Heart left ventricle (tissue), 16 donors: ENCODE measurements around the gene MSRB3. TPM values are rescaled to one million over a fixed set of nuclear protein-coding genes. Genes with fewer than 3 reads are reported as not detected.

Source experiments
- ATAC-seq, 4 donors: fragments of 200-7000 bp; cut with Tn5 transposase; one replicate each; pipeline ENCODE4 v1.9.1; 2020 to 2022; ENCODE audit warnings: moderate library complexity in 4 of 4, mild to moderate bottlenecking in 3 of 4, moderate number of reproducible peaks in 1 of 4
- DNase-seq, 5 donors: peaks; one replicate each; pipeline ENCODE4 v3.0.0-alpha.2; 2020
- H3K27ac ChIP-seq, 12 donors: fragments of 200-600 bp; sonication (generic) in 4 of 12; one replicate each; pipeline versions ENCODE4 v1.5.0 to v1.8.0; 2016 to 2022; ENCODE audit warnings: mild to moderate bottlenecking in 2 of 12
- H3K27me3 ChIP-seq, 9 donors: fragments of 200-600 bp; sonication (generic) in 2 of 9; one replicate each; pipeline versions ENCODE4 v1.5.1 to v1.8.0; 2016 to 2022; ENCODE audit warnings: mild to moderate bottlenecking in 3 of 9
- H3K36me3 ChIP-seq, 9 donors: fragments of 200-600 bp; sonication (generic) in 2 of 9; one replicate each; pipeline versions ENCODE4 v1.5.0 to v1.8.0; 2018 to 2022; ENCODE audit warnings: mild to moderate bottlenecking in 2 of 9
- H3K4me1 ChIP-seq, 12 donors: fragments of 200-600 bp; sonication (generic) in 4 of 12; one replicate each; pipeline versions ENCODE4 v1.5.0 to v1.8.0; 2016 to 2022; ENCODE audit warnings: mild to moderate bottlenecking in 3 of 12
- H3K4me3 ChIP-seq, 12 donors: fragments of 200-600 bp; sonication (generic) in 4 of 12; one replicate each; pipeline versions ENCODE4 v1.5.0 to v1.8.0; 2017 to 2022; ENCODE audit warnings: mild to moderate bottlenecking in 9 of 12, moderate library complexity in 4 of 12
- H3K9me3 ChIP-seq, 12 donors: fragments of 200-600 bp; sonication (generic) in 4 of 12; one replicate each; pipeline versions ENCODE4 v1.5.0 to v1.8.0; 2016 to 2022; ENCODE audit warnings: mild to moderate bottlenecking in 1 of 12
- POLR2A ChIP-seq, 2 donors: fragments of 450-650 bp; IDR thresholded peaks; one replicate each; pipeline ENCODE4 v1.6.1; 2017; ENCODE audit warnings: antibody characterized with exemption in 2 of 2, mild to moderate bottlenecking in 2 of 2, moderate library complexity in 2 of 2
- WGBS, 4 donors: extraction: QIAGEN DNeasy Blood & Tissue Kit in 2 of 4; methylation state at CpG; one replicate each; pipeline versions ENCODE4 v1.1.5 to v1.1.7; 2013 to 2018; 5-methylcytosine and 5-hydroxymethylcytosine counted together
- intact Hi-C, 10 donors: fragments of 100-400 bp; cut with DNase I; formaldehyde crosslinking; loops; one replicate each; pipeline versions ENCODE4 v1.11.1 to v1.14.2; 2022
- polyA plus RNA-seq, 2 donors: library from polyadenylated mRNA; stranded (reverse); fragments of 200-250 nt; gene quantifications; one replicate each; pipeline ENCODE4 v1.2.3, GENCODE V29; 2013
- total RNA-seq, 9 donors: library from RNA; depleted of rRNA in 2 of 9; stranded (reverse); fragments of >200 nt in 2 of 9; fragmentation: NEBNext Ultra II Directional in 3 of 9; extraction: Animal tissue kit (Norgen Biotek cat#: 25700) in 3 of 9; gene quantifications; one replicate each; pipeline versions ENCODE4 v1.1.0 to v1.2.4, GENCODE V29; 2016 to 2023
- TF ChIP-seq, protein P1 (sequence below), 12 donors: fragments of 200-600 bp; sonication (generic) in 4 of 12; IDR thresholded peaks; one replicate each; pipeline versions ENCODE4 v1.5.0 to v1.8.0; 2018 to 2022; ENCODE audit warnings: antibody characterized with exemption in 12 of 12, mild to moderate bottlenecking in 5 of 12
- donor health status: ischemic (EF 13 %, LVEDD 7.1; RV severe dilation, severe dysfunction).
- donor health status: healthy with polysubstance abuse.
- donor health status: DM: no; HTN: yes; CAD: no.
- donor health status: DM: no; HTN: no; CAD: no.
- donor health status: ischemic (EF 25% LVEDD 6.9; RV normal size, moderate dysfunction).
- donor health status: ischemic (EF 25% LVEDD 5.7; RV mildly dilated, moderate dysfunction).
- donor health status: healthy.
- donor health status: DM: yes; HTN: yes; CAD: no.
- donor health status: ischemic (EF 35%, LVEDD 5.7; RV mildly dilated, moderate dysfunction).
- donor health status: nonischemic (EF 11% LVEDD 7.7; RV severe dilation, severe dysfunction).
- donor health status: DM: yes; HTN: yes; CAD: no.
- donor health status: PGD.
- donor health status: ischemic (EF 29% LVEDD 5.4; RV normal size, mild dysfunction).
- donor health status: nonischemic (EF 23%, LVEDD 6.1; RV moderate dilation, normal function).

Gene MSRB3
- total and polyA plus RNA-seq, 11 donors: 54.1 to 165 (median 117) TPM

DNA sequence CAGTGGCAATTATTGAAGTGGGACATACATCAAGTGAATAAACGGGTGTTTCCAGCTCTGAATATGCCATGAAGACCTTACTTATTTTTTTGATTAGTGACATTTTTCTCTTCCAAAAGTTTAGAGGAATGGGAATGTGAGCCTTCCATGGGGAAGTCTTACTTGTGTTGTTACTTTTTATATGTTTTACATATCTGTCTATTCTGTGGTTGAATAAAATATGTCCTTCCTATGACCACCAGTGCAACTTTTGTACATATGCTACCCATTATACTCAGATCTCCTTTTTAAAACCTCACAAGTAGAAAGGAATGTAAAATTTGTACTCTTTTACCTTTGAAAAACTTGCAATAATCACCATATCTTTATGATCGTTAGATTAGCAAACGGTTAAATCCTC, 132.7 kb downstream of the MSRB3 start:
- no peaks in the 10 kb centered on the region for H3K27me3 ChIP-seq
- 93 to 98% (median 95%) methylated on average over 3 of the region's 3 CpGs for WGBS, 4 donors
- peaks cover 0 to 12% (median 0%) of the 10 kb centered on the region in 9 donors for H3K36me3 ChIP-seq
- no peak overlapping the region for H3K27ac ChIP-seq
- TF ChIP-seq, protein P1, sequence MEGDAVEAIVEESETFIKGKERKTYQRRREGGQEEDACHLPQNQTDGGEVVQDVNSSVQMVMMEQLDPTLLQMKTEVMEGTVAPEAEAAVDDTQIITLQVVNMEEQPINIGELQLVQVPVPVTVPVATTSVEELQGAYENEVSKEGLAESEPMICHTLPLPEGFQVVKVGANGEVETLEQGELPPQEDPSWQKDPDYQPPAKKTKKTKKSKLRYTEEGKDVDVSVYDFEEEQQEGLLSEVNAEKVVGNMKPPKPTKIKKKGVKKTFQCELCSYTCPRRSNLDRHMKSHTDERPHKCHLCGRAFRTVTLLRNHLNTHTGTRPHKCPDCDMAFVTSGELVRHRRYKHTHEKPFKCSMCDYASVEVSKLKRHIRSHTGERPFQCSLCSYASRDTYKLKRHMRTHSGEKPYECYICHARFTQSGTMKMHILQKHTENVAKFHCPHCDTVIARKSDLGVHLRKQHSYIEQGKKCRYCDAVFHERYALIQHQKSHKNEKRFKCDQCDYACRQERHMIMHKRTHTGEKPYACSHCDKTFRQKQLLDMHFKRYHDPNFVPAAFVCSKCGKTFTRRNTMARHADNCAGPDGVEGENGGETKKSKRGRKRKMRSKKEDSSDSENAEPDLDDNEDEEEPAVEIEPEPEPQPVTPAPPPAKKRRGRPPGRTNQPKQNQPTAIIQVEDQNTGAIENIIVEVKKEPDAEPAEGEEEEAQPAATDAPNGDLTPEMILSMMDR (IDR thresholded peaks at IDR 0.05): no peak
- no peak for TF ChIP-seq POLR2A (IDR thresholded peaks at IDR 0.05)
- peaks cover 0 to 18% (median 0%) of the 10 kb centered on the region in 12 donors for H3K4me1 ChIP-seq
- no peak overlapping the region for H3K4me3 ChIP-seq
- H3K9me3 ChIP-seq: peaks cover 0 to 3% (median 0%) of the 10 kb centered on the region in 12 donors
- no peak for ATAC-seq
- DNase-seq: no peak
- intact Hi-C loops: no loop called here

DNA sequence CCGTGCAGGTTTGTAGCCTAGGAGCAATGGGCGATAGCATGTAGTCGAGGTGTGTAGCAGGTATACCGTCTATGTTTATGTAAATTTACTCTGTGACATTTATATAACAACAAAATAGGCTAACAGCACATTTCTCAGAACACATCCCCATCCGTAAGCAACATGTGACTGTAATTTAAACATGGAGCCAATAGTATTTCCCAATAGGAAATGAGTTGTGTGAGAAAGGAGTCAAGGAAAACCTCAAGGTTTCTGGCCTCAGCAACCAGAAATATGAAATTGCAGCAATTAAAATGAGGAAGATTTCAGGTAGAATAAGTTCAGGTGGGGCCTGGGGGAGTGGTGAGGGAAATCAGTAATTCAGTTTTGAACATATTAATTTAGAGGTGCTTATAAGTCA, 136.0 kb downstream of the MSRB3 start:
- DNase-seq (no peak), ATAC-seq (no peak)
- WGBS, 4 donors: 96 to 99% (median 97%) methylated on average over 5 of the region's 5 CpGs
- H3K4me1 ChIP-seq: peaks cover 0 to 18% (median 0%) of the 10 kb centered on the region in 12 donors
- peaks cover 0 to 9% (median 2%) of the 10 kb centered on the region in 9 donors for H3K36me3 ChIP-seq
- H3K27me3 ChIP-seq: no peaks in the 10 kb centered on the region
- intact Hi-C loops: no loop called here
- H3K27ac ChIP-seq: no peak overlapping the region
- TF ChIP-seq, protein P1 (IDR thresholded peaks at IDR 0.05): no peak
- no peak for TF ChIP-seq POLR2A (IDR thresholded peaks at IDR 0.05)
- no peak overlapping the region for H3K4me3 ChIP-seq
- no peaks in the 10 kb centered on the region for H3K9me3 ChIP-seq

DNA sequence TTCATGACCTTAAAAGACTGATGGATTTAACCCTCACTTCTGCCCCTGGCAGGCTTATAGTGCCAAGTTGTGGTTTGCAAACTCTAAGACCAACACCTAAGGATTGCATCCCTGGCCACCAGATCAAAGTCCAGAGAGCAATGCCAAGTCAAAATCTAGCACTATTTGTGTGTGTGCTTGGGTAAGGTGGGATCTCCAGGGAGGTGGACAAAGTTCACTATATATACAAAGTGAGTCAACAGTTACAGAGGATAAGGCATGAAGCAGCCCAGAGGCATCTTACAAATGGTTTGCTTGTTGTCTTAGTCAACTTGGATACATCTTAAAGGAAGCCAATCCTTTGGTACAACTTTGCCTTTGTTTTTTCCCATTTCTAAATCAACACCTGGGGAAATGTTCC, 137.3 kb downstream of the MSRB3 start:
- DNase-seq (no peak), ATAC-seq (no peak)
- peaks cover 0 to 10% (median 0%) of the 10 kb centered on the region in 12 donors for H3K4me1 ChIP-seq
- H3K27me3 ChIP-seq: no peaks in the 10 kb centered on the region
- H3K9me3 ChIP-seq: peaks cover 0 to 12% (median 4%) of the 10 kb centered on the region in 12 donors
- peaks cover 0 to 12% (median 2%) of the 10 kb centered on the region in 9 donors for H3K36me3 ChIP-seq
- no peak overlapping the region for H3K4me3 ChIP-seq
- TF ChIP-seq, protein P1 (IDR thresholded peaks at IDR 0.05): no peak
- no peak for TF ChIP-seq POLR2A (IDR thresholded peaks at IDR 0.05)
- no peak overlapping the region for H3K27ac ChIP-seq
- intact Hi-C loops: no loop called here

DNA sequence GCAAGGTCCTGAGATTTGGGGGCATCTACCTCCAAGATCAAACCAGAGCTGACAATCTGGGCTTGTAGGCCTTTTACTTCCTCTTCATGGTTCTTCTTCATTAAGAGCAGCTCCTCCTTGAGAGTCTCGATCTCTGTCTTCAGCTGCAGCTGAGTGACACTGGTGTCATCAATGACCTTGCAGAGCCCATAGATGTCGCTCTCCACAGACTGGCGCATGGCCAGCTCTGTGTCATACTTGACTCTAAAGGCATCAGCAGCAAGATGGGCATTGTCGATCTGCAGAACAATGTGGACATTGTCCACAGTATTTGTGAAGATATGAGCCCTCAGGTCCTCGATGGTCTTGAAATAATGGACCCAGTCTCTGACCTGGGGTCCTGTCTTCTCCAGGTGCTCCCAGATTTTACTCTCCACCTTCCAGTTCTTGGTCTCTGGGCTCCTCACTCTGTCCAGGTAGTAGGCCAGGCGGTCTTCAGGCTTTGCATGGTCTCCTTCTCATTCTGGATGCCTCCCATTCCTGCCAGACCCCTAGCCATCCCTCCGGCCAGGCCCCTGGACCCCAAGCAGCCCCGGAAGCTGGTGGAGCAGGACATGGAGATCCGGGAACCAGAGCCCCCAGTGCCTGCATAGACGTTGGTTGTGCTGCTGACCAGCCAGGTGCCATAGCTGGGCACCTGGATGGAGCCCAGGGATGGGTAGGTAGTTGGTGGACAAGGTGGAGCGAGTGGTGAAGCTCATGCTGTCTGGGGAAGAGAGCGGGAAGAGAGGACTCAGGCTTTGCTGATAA, 141.0 kb downstream of the MSRB3 start:
- Histone ChIP-seq H3K27me3 (no peaks in the 10 kb centered on the region), H3K4me3 (no peak overlapping the region), H3K36me3 (peaks cover 0 to 19% (median 0%) of the 10 kb centered on the region in 9 donors), H3K27ac (no peak overlapping the region), H3K4me1 (no peaks in the 10 kb centered on the region), H3K9me3 (peaks cover 0 to 41% (median 17%) of the 10 kb centered on the region in 12 donors)
- intact Hi-C loops: no loop called here
- peak in 2 of 5 donors; percentile 17 to 36 for DNase-seq
- ATAC-seq: no peak
- no peak for TF ChIP-seq POLR2A (IDR thresholded peaks at IDR 0.05)
- TF ChIP-seq, protein P1 (IDR thresholded peaks at IDR 0.05): no peak
- 93 to 96% (median 94%) methylated on average over 12 of the region's 12 CpGs for WGBS, 4 donors
